Ishikawa (cell line): Measurements from ENCODE around the gene ITGA1.

Experiments
- EP300 ChIP-seq: IDR thresholded peaks from 2 replicates; pipeline ENCODE4 v1.6.1; 2012; ENCODE audit warnings: borderline replicate concordance
- TAF1 ChIP-seq: IDR thresholded peaks from 2 replicates; pipeline ENCODE4 v1.6.1; 2012; ENCODE audit warnings: low read depth, mild to moderate bottlenecking
- YY1 ChIP-seq: IDR thresholded peaks from 2 replicates; pipeline ENCODE4 v1.6.1; 2012; ENCODE audit warnings: low read depth
- TF ChIP-seq, protein P1 (sequence below): IDR thresholded peaks from 2 replicates; pipeline ENCODE4 v1.6.1; 2012

- no peak for TF ChIP-seq YY1
- no peak for TF ChIP-seq TAF1
- no peak for TF ChIP-seq EP300
- TF ChIP-seq, protein P1, sequence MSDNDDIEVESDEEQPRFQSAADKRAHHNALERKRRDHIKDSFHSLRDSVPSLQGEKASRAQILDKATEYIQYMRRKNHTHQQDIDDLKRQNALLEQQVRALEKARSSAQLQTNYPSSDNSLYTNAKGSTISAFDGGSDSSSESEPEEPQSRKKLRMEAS, result no peak
These were observed 99.3 kb downstream of the ITGA1 start for GRCh38 chr5:52887066-52887465.
